Osteocyte (in vitro differentiated cells): ENCODE measurements around the gene UMAD1. TPM values are rescaled to one million over a fixed set of nuclear protein-coding genes. Genes with fewer than 3 reads are reported as not detected.

Experiments
- DNase-seq: peaks from one replicate; pipeline ENCODE4 v3.0.0; 2021; ENCODE audit warnings: mixed read lengths; ENCODE audit not compliant: unreplicated experiment; ENCODE audit errors: extremely low spot score
- H3K27ac Mint-ChIP-seq: one replicate; pipeline ENCODE4 v1.8.0; 2021; ENCODE audit warnings: mild to moderate bottlenecking, mixed read lengths; ENCODE audit not compliant: unreplicated experiment
- H3K27me3 Mint-ChIP-seq: one replicate; pipeline ENCODE4 v1.8.0; 2021; ENCODE audit warnings: mixed read lengths; ENCODE audit not compliant: unreplicated experiment
- H3K36me3 Mint-ChIP-seq: one replicate; pipeline ENCODE4 v1.8.0; 2021; ENCODE audit warnings: mixed read lengths; ENCODE audit not compliant: unreplicated experiment
- H3K4me1 Mint-ChIP-seq: one replicate; pipeline ENCODE4 v1.8.0; 2021; ENCODE audit warnings: mixed read lengths; ENCODE audit not compliant: unreplicated experiment
- H3K4me3 Mint-ChIP-seq: one replicate; pipeline ENCODE4 v1.8.0; 2021; ENCODE audit warnings: mild to moderate bottlenecking, moderate library complexity, mixed read lengths; ENCODE audit not compliant: unreplicated experiment
- H3K9me3 Mint-ChIP-seq: one replicate; pipeline ENCODE4 v1.8.0; 2021; ENCODE audit warnings: mixed read lengths; ENCODE audit not compliant: unreplicated experiment
- CTCF ChIP-seq: fragments of 200-600 bp; sonication (generic); IDR thresholded peaks from 2 replicates; pipeline ENCODE4 v1.5.0; 2021; ENCODE audit warnings: antibody characterized with exemption, mild to moderate bottlenecking, moderate library complexity
- total RNA-seq: library from RNA; stranded (reverse); gene quantifications from 2 replicates; pipeline ENCODE4 v1.2.1, GENCODE V29; 2021

Gene UMAD1
- total RNA-seq, 1 donor from 2014 or later, result 10.9 TPM

- H3K27me3 Mint-ChIP-seq, result no peaks in the 10 kb centered on the region
- no peak for DNase-seq
- peaks cover 13% of the 10 kb centered on the region for H3K4me1 Mint-ChIP-seq
- no peak overlapping the region for H3K27ac Mint-ChIP-seq
- no peaks in the 10 kb centered on the region for H3K36me3 Mint-ChIP-seq
- H3K9me3 Mint-ChIP-seq, result no peaks in the 10 kb centered on the region
- H3K4me3 Mint-ChIP-seq, result no peak overlapping the region
- no peak for TF ChIP-seq CTCF
Observed at GRCh38 chr7:7757576-7757975, 117.0 kb downstream of the UMAD1 start.

GRCh38 chr7:7761340-7761973 is 120.9 kb downstream of the UMAD1 start:
- Mint-ChIP-seq H3K27ac (peak overlapping the region; percentile 74), H3K4me1 (peaks cover 16% of the 10 kb centered on the region), H3K36me3 (no peaks in the 10 kb centered on the region), H3K27me3 (no peaks in the 10 kb centered on the region), H3K9me3 (no peaks in the 10 kb centered on the region), H3K4me3 (peak overlapping the region; percentile 77)
- no peak for DNase-seq
- TF ChIP-seq CTCF, result peak; percentile 64

- peak overlapping the region; percentile 74 for H3K27ac Mint-ChIP-seq
- DNase-seq, result no peak
- no peak for TF ChIP-seq CTCF
- H3K9me3 Mint-ChIP-seq, result no peaks in the 10 kb centered on the region
- peak overlapping the region; percentile 77 for H3K4me3 Mint-ChIP-seq
- H3K27me3 Mint-ChIP-seq, result no peaks in the 10 kb centered on the region
- H3K36me3 Mint-ChIP-seq, result no peaks in the 10 kb centered on the region
- H3K4me1 Mint-ChIP-seq, result peaks cover 16% of the 10 kb centered on the region
Observed at GRCh38 chr7:7761974-7762779, 121.6 kb downstream of the UMAD1 start.

- Mint-ChIP-seq H3K36me3 (no peaks in the 10 kb centered on the region), H3K9me3 (no peaks in the 10 kb centered on the region), H3K27ac (no peak overlapping the region), H3K27me3 (no peaks in the 10 kb centered on the region), H3K4me3 (no peak overlapping the region), H3K4me1 (peaks cover 16% of the 10 kb centered on the region)
- no peak for DNase-seq
- no peak for TF ChIP-seq CTCF
Observed at GRCh38 chr7:7764520-7765396, 124.2 kb downstream of the UMAD1 start.
